ENCODE results near the gene GOLGA6L22.
"Not testable (repeated sequence)": the region's sequence is repeated elsewhere in the genome, so short reads cannot be mapped to it uniquely, and the experiment has no call there.

- TF ChIP-seq, protein P1, sequence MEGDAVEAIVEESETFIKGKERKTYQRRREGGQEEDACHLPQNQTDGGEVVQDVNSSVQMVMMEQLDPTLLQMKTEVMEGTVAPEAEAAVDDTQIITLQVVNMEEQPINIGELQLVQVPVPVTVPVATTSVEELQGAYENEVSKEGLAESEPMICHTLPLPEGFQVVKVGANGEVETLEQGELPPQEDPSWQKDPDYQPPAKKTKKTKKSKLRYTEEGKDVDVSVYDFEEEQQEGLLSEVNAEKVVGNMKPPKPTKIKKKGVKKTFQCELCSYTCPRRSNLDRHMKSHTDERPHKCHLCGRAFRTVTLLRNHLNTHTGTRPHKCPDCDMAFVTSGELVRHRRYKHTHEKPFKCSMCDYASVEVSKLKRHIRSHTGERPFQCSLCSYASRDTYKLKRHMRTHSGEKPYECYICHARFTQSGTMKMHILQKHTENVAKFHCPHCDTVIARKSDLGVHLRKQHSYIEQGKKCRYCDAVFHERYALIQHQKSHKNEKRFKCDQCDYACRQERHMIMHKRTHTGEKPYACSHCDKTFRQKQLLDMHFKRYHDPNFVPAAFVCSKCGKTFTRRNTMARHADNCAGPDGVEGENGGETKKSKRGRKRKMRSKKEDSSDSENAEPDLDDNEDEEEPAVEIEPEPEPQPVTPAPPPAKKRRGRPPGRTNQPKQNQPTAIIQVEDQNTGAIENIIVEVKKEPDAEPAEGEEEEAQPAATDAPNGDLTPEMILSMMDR (IDR thresholded peaks at IDR 0.05): not testable (repeated sequence)
- not testable (repeated sequence) for TF ChIP-seq POLR2A, EP300 (IDR thresholded peaks at IDR 0.05)
Observed at GRCh38 chr15:22494490-22495113, 35.9 kb downstream of the GOLGA6L22 start.

Measured in tibial nerve (tissue), 4 donors.